ENCODE results near the gene NFATC2IP. TPM values are rescaled to one million over a fixed set of nuclear protein-coding genes. Genes with fewer than 3 reads are reported as not detected.

The NFATC2IP gene
- total and polyA plus RNA-seq, 2 of the 8 experiments (the other 6 are each of a cell fraction or from before 2014, with no cell fraction given) = 54.4 to 71.5 TPM

GRCh38 chr16:29000019-29000418 is 49.3 kb downstream of the NFATC2IP start:
- Histone ChIP-seq H3K9me3 (ENCODE audit: insufficient read depth in 2 of 2, low read depth in 1 of 2, low read length in 1 of 2) (no peaks in the 10 kb centered on the region), H2BK120ac (replicated peaks; ENCODE audit: low read depth, low read length) (no peak overlapping the region), H3K18ac (ENCODE audit: extremely low read depth, low read length) (no peak overlapping the region), H4K8ac (ENCODE audit: extremely low read depth, insufficient read depth, low read length) (no peak overlapping the region), H3K4ac (replicated peaks; ENCODE audit: insufficient read length, low read depth, low read length) (no peak overlapping the region), H2AK5ac (ENCODE audit: low read depth, low read length) (no peak overlapping the region), H3K56ac (replicated peaks; ENCODE audit: insufficient read length, low read depth, low read length) (no peak overlapping the region), H3K14ac (ENCODE audit: insufficient read length) (no peak overlapping the region), H4K5ac (ENCODE audit: insufficient read length, low read depth, low read length) (no peak overlapping the region), H3K36me3 (ENCODE audit: control insufficient read depth in 2 of 4, insufficient read depth in 4 of 4, low read length in 3 of 4) (no peaks in the 10 kb centered on the region), H2BK15ac (ENCODE audit: low read length) (no peak overlapping the region), H2BK5ac (ENCODE audit: low read depth, low read length) (no peak overlapping the region), H3K4me2 (ENCODE audit: insufficient read depth in 1 of 2, low read depth in 2 of 2, low read length in 2 of 2) (no peak overlapping the region), H3K79me2 (ENCODE audit: control insufficient read depth in 1 of 2, insufficient read depth in 2 of 2, low read length in 2 of 2) (no peaks in the 10 kb centered on the region), H3K23ac (ENCODE audit: insufficient read length) (no peak overlapping the region), H3K23me2 (ENCODE audit: low read depth, low read length) (no peaks in the 10 kb centered on the region), H3K4me1 (replicated peaks in 1 of 4; ENCODE audit: control insufficient read depth in 3 of 4, insufficient read depth in 4 of 4, low read length in 3 of 4) (no peaks in the 10 kb centered on the region), H2BK12ac (ENCODE audit: low read depth, low read length) (no peak overlapping the region), H4K20me1 (replicated peaks in 1 of 2; ENCODE audit: control insufficient read depth in 1 of 2, insufficient read depth in 2 of 2, low read length in 2 of 2) (no peaks in the 10 kb centered on the region), H3K27me3 (replicated peaks in 1 of 4; ENCODE audit: control insufficient read depth in 3 of 4, extremely low read depth in 1 of 4, insufficient read depth in 3 of 4, low read length in 3 of 4) (no peaks in the 10 kb centered on the region), H2BK20ac (ENCODE audit: low read length) (no peak overlapping the region), H3K79me1 (ENCODE audit: low read depth, low read length) (no peaks in the 10 kb centered on the region), H2AFZ (ENCODE audit: low read length) (no peak overlapping the region), H3K9ac (replicated peaks in 1 of 4; ENCODE audit: extremely low read depth in 1 of 4, low read depth in 3 of 4, low read length in 3 of 4) (no peak overlapping the region), H3K4me3 (ENCODE audit: extremely low read depth in 1 of 4, insufficient read depth in 2 of 4, low read depth in 3 of 4, low read length in 4 of 4) (no peak overlapping the region), H4K91ac (replicated peaks; ENCODE audit: insufficient read length, low read length) (no peak overlapping the region), H3K27ac (ENCODE audit: low read depth, low read length) (no peak overlapping the region)
- ChIA-PET CTCF (ENCODE audit: partially characterized antibody) (interaction anchor here (1.4 to 2.3 kb wide), 5 partner anchors 10 to 25 kb away, joined by 3 to 9 read pairs (median 8); partner anchors contain the start of gene SPNS1), POLR2A (ENCODE audit: partially characterized antibody) (no interaction called here)
- DNase-seq (ENCODE audit: low read depth in 1 of 2, low spot score in 2 of 2) = no peak
- WGBS, 2 experiments (ENCODE audit: extremely low coverage in 1 of 2, insufficient coverage in 1 of 2, insufficient read length in 1 of 2, insufficient replicate concordance in 2 of 2, low coverage in 1 of 2, low lambda C conversion rate in 2 of 2, missing lambda C conversion rate in 1 of 2) = 83% methylated on average over 2 of the region's 2 CpGs; no CpG with 5 or more reads in 1 of the 2 experiments
- TF ChIP-seq EP300 (IDR thresholded peaks at IDR 0.05; ENCODE audit: borderline replicate concordance in 1 of 2, low read depth in 2 of 2, low read length in 2 of 2) = no peak
- no peak for TF ChIP-seq SIN3A (conservative IDR thresholded peaks at IDR 0.05 in 1 of 2, IDR thresholded peaks at IDR 0.05 in 1 of 2; ENCODE audit: low read depth in 1 of 2, low read length in 2 of 2)
- no peak for FAIRE-seq

Data from H1 (cell line).